T1000 (cell line): ENCODE data around the gene C19orf38.
A peak's percentile ranks its signal among the peaks of the same experiment; 100 is the strongest.
"Not testable (repeated sequence)": the region's sequence is repeated elsewhere in the genome, so short reads cannot be mapped to it uniquely, and the experiment has no call there.

Experiments
- DNase-seq: peaks from one replicate; lab custom pipeline; 2025; ENCODE audit warnings: mixed read lengths; lab: John Stamatoyannopoulos, UW

Gene C19orf38

DNA sequence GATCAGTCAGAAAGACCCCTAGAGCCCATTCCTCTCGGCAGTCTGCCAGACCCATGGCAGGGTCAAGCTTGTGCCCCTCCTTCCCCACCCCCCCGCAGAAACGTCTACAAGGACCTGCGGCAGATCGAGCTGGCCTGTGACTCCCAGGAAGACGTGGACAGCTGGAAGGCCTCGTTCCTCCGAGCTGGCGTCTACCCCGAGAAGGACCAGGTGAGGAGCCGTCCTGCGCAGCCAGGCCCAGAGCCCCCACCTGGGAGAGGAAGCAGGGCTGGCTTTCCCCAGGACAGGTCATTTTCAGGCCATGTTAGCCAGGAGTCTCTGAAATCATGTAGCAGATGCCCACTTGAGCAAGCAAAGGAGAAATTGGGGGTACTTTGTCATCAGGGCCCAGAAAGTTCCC, 24.5 kb upstream of the C19orf38 start:
- no peak for DNase-seq

DNA sequence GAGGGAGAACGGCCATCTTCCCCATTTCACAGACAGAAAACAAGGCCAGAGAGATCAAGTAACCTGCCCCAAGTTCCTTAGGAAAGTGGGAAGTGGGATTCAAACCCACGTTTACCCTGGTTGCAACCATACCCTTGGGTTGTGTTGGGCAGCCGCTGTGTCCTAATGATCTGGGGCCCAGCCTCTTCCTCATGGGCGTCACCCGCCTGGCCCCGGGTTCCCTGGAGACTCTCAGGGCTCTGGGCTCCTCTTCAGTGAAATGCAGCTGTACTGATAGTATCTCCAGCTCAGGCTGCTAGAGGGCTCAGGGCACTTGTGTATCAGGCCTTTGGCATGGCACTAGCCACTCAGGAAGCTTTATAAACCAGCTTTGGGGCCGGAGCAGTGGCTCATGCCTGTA, 22.0 kb upstream of the C19orf38 start:
- no peak for DNase-seq

DNA sequence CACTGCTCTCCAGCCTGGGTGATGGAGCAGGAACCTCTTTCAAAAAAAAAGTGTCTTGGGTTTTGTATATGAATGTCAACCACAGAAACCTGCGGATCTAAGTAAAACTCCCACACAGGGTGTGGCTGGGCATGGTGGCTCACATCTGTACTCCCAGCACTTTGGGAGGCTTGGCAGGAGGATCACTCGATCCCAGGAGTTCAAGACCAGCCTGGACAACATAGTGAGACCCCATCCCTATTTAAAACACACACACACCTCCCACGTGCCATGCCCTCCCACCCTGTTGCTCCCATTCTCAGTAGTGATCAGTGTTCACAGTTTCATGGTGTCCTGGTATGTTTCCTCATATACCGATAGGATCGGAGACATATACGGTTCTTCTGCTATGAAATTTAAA, 21.4 kb upstream of the C19orf38 start:
- no peak for DNase-seq

DNA sequence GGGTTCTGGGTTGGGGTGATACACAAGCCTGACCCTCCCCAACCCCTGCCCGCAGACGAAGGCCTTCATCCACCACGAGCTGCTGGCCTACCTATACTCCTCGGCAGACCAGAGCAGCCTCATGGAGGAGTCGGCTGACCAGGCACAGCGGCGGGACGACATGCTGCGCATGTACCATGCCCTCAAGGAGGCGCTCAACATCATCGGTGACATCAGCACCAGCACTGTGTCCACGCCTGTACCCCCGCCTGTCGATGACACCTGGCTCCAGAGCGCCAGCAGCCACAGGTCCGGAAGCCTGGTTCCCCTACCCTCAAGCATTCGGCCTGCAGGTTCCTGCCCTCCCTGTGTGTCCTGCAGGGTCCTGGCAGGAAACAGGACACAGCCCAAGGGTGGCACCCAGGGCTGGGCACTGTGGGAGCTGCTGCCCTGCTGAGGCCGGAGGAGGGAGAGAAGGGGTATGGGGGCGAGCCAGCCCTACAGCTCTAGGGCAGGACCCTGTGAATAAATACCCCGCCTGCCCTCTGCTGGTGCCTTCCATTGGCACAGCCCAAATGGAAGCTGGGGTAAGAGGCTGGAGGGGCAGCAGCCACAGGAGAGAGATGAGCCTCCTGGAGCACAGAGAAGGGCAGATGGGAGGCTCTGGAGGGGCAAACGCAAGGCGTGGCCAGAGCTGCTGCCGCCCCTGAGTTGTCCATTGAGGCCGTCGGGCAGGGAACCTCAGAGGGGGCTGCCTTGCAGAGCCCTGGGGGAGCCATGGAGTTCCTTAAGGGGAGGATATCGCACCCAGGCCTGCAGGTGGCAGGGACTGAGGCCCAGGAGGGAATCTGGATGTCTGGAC, 19.0 kb upstream of the C19orf38 start:
- no peak for DNase-seq

DNA sequence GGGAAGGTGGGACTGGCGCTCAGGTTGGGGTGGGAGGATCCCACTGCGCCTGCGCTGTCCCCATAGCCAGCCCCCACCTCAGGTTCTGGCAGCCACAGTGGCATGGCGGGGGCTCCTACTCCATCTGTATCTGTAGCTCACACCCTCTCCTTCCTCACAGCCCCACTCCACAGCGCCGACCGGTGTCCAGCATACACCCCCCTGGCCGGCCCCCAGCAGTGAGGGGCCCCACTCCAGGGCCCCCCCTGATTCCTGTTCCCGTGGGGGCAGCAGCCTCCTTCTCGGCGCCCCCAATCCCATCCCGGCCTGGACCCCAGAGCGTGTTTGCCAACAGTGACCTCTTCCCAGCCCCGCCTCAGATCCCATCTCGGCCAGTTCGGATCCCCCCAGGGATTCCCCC, 18.2 kb upstream of the C19orf38 start:
- no peak for DNase-seq

DNA sequence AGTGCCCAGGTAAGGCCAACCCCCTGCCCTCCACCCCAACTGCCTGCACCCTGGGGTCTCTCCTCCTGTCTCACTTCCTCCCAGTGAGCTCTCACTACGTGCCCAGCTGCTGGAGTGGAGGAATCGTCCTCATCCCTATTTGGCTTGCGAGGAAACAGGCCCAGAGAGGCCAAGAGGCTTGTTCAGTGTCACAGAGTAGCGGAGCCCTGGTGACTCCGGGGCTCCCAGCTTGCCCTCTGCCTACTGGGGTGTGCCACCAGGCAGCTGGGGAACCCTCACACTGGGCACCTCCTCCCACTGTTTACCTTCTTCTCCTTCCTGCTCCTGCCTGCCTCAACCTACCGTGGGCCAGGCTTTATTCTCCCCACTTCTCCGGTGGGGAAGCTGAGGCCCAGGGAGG, 17.8 kb upstream of the C19orf38 start:
- DNase-seq = no peak

DNA sequence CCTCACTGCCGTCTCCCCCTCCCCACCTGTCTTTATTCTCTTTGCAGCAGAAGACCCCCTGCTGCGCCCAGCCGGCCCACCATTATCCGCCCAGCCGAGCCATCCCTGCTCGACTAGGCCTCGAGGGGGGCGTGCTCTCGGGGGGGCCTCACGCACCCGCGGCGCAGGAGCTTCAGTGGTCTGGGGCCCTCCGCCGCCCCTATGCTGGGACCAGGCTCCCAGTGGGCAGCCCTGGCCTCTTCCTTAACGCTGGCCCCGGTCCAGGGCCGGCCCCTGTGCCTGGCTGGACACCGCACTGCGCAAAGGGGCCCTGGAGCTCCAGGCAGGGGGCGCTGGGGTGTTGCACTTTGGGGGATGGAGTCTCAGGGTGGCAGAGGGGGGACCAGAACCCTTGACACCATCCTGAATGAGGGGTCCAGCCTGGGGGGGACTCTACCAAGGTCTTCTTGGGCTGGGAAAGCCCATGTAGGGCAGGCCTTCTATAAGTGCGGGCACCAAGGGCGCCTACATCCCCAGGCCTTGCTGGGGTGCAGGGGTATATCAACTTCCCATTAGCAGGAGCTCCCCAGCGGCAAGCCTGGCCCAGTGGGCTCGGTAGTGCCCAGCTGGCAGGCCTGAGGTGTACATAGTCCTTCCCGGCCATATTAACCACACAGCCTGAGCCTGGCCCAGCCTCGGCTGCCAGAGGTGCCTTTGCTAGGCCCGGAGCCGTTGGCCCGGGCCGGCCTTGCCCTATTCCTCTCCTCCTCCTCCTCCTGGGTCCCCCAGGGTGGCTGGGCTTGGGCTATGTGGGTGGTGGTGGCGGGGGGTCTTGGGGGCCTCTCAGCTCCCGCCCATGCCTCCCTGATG, 17.1 kb upstream of the C19orf38 start:
- DNase-seq = no peak

DNA sequence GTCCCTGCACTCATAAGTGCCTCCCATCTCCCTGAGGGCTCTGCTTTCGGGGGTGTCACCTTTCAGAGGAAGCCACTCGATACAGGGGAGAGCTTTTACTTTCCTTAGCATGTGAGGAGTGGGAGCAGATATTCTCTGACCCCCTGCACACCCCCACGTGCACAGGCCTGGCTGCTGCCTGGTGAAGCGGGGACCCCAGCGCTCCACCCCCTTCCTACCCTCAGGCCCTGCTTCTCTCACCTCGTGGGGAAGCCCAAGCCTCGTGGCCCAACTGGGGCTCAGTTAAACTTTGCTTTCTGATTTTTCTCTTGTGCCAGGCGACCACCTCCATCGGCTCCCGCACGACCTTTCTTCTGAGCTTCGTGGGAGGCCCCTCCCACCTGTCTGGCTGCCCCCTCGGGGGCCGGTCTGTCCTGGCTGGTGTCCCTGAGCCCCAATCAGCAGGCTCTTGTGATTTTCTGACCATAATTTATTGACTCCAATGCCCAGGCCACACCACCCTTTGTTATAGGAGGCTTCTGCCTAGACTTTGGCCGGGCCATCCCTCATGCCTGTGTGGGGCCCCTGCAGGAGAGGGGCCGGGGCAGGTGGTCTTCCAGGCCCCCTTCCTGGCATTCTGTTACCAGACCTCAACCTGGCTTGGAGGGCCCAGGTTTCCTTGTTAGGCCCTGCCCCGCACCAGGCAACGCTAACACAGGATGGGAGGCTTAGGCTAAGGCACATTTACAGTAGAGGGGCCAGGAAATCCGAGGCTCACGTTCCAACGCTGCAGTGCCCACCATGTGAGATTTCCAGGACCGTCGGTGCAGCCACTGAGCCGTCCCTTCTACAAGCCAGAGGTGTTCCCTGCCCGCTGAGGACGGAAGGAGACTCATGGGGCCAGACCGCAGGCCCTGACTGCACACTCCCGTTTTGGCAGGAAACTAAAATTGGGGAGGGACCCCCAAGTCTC, 16.0 kb upstream of the C19orf38 start:
- no peak for DNase-seq

DNA sequence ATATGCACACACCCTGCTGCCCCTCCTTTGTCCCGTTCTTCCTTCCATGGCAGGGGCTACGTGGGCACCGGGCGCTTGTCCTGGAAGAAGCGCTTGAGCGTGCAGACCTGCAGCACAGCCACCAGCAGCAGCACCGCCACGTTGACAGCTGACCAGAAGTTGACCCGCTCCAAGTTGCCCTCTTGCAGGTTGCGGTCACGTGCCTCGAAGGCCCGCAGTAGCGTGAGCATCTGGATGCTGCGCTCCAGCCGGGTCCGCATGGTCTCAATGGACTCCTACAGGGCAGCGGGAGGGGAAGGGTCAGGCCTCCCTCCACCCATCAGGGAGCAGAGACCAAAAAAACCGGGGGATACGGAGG, 15.3 kb upstream of the C19orf38 start:
- DNase-seq = no peak

DNA sequence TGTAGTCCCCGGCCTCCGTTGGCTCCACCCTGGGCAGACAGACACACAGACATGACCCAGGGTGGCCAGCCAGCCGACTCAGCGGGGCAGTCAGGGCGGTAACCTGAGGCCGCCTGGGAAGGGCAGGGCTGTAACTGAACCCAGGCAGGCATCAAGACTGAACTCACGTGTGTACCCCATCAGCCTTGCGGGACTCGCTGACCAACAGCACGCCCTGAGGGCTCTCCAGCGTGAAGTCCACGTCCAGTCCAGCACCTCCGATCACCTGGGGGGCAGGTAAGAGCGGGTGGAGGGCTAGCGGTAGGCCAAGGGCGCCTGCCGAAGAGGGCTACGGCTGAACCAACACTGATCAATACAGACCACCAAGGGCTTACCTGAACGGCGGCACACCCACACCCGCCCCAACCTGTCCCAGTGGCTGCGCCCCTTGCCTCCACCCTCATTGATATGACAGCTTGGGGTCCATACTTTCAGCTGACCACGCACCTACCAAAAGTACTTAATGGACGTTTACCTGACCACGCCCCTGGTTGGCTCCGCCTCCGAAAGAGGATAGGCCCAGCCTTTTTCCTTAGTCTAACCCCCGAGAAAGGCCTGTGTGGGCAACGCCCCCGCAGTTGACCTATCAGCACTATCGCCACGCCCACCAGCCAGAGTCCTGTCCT, 13.0 kb upstream of the C19orf38 start:
- no peak for DNase-seq

DNA sequence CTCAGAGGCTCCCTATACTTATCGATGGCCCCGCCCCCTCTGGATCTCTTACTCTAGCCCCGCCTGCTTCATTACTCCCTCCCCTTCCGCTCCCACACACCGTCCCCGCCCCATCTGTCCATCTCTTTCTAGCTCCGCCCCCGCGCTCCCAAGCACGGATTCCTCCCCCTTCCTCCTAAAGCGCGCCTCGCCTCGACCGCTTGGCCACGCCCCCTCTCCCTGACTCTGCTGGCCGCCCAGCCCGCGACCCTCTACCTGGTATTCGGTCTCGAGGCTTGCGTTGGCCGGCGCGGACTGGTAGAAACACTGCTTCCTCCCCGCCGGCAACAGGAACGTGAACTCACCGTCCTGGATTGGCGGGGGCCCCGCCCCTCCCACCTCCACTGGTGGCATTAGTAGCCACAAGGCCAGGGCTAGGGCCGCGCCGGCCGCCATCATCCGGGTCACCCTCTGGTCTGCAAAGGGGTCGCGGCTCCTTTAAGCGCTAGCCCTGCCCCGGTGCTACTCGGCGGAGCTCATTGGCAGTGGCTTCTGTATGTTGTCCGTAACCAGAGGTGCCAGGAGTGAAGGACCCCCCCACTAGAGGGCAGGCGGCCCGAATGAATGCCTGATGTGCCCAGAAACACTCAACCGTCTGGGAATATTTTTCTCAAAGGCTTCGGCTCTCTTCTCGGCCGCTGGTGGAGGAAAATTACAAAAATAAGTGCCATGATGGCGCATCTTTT, 12.3 kb upstream of the C19orf38 start, which contains the start of gene TMED1:
Gene TMED1, minus strand, starts transcription at position 459 of the 725 bp plus-strand sequence. Its CDS starts 21 bp downstream, at position 438.
- DNase-seq = peak; percentile 99

DNA sequence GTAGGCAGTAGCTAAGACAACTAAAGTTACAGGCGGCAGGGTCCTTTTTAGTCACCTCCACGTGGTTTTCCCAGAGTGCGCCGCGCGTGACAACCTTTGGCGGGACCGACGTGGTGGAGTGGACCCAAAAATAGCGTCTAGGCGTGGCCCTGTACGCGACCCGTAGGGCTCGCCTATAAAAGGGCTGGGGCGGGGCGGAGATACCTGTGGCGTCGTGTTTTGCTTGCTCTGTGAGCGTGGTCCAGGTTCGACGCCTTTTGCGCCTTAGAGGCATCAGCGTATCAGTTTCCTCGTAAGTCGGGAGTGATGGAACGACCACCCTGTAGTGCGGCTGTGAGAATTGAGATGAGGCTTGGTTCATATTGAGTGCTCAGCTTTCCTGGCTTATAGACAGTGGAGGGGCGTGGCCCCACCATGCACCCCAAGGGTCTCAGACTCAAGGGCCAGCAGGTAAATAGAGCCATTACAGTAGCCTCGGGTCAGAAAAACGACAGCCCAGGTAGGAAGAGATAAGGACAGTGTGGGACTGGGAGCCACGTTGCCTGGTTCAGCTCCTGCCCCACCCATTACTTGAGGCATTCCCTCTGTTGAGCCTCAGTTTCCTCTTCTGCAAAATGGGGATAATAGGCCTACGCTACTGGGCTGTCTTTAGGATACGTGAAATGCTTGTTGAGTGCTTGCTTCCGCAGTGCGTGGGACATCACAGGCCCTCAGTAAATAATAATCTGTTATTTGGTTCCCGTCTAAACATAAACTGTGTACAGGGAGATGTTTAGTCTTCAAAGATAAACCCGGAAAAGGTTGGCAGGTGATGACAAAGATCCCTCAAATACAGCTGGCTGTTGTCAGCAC, 11.5 kb upstream of the C19orf38 start:
- peak; percentile 92 for DNase-seq

DNA sequence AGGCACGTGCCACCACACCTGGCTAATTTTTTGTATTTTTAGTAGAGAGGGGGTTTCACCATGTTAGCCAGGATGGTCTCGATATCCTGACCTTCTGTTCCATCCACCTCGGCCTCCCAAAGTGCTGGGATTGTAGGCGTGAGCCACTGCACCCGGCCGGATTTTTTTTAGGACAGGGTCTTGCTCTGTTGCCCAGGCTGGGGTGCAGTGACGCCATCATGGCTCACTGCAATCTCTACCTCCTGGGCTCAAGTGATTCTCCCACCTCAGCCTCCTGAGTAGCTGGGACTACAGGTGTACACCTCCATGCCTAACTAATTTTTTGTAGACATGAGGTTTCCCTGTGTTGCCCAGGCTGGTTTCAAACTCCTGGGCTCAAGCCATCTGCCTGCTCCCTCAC, 10.6 kb upstream of the C19orf38 start:
- DNase-seq = not testable (repeated sequence)

DNA sequence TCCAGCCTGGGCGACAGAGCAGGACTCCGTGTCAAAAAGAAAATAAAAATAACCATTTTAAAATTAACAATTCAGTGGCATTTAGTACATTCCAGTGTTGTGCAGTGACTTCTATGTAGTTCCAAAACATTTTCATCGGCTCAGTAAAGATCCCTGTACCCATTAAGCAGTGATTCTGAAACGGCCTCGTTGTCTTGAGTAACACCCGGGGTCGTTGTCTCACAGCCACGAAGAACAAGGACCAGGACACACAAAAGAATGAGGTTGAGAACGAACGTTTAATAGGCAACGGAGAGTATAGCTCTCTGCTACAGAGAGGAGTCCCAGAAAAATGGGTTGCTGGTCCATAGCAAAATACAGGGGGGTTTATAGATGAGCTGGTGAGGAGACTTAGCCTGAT, 9.8 kb upstream of the C19orf38 start:
- no peak for DNase-seq

DNA sequence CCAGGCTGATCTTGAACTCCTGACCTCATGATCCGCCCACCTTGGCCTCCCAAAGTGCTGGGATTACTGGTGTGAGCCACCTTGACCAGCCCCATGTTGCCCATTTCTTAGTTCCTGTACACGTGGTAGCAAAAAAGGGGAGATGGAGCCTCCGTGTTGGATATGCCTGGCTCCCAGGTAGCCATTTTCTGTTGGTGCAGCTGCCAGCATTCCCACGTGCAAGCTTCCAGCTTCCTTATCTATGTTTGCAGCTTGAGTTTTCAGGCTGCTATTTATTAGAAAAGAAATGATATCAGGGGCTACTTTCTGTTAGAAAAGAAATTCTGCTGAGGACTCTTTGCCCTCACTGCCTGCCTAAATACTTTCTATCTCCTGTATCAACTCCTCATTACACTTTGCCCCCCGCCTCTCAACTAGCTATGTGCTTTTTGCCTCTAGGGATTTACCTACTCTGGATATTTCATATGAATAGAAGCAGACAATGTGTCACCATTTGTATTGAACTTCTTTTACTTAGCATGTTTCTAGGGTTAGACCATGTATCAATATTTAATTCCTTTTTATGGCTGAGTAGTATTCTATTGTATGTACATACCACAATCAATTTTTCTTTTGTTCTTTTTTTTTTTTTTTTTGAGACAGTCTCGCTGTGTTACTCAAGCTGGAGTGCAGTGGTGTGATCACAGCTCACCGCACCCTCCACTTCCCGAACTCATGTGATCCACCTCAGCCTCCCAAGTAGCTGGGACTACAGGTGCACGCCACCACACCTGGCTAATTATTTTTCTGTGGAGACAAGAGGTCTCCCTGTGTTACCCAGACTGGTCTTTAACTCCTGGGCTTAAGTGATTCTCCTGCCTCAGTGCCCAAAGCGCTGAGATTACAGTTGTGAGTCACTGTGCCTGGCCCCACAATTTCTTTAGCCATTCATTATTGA, 8.8 kb upstream of the C19orf38 start:
- DNase-seq = no peak

DNA sequence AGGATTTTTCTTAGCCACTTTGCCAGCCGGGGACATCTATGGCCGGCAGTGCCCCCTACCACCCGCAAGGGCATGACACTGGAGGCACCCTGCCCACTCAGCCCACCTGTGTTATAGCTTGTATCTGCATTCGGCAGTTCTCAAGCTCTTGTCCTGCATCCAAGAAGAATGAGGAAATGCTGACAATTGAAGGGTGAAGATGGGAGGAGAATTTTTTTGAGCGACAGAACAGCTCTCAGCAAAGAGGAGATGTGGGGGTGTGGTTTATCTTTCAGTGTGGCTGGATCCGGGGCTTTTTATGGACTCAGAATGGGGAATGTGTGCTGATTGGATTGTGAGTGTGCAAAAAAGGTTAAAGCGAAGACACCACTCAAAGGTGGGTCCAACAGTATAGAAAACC, 5.4 kb upstream of the C19orf38 start:
- no peak for DNase-seq

DNA sequence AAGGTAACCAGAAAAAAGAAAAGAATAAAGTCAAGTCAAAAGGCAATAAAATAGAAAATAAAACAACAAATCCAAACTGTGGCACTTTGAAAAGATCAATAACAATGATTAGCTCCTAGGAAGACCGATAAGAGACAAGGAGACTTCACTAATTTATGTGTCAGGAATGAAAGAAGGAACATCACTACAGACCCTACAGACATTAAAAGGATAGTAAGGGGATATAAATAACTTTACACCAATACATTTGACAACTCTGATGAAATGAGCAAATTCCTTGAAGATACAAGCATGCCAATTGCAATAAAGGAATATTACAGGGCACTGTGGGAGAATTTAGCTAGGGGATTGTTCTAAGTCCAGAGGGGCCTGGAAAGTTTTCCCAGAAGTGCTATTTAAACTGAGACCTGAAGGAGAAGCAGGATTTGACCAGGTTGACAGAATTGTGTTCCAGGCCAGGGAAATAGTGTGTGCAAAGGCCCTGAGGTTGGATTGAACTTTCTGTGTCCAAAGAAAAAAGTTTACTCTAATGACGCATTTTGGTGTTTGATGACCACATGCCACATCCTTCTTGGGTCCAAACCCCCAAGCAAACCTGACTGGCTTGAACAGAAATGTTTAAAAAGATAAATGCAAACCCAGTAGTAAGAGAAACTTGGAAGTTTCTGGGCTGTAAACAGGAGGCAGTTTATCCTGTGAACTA, 1.6 kb upstream of the C19orf38 start:
- no peak for DNase-seq

DNA sequence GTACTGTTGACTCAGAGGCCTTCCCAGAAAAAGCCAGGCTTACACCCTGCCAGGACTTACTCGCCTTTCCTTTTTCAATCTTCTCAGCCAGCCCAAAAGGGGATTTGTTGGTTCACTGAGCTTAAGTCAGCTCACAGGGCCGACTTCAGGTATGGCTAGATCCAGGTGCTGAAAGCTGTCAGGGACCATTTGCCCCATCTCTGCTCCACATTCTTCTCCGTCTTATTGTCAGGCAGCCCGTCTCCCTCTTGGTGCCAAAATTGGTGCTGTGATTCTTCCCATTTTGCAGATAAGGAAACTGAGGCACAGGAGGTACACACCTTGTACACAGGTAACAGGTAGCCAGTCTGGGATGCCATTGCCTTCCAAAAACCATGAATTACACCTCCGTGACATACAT, 2.4 kb downstream of the C19orf38 start:
- DNase-seq = no peak
